Activated T-helper 1 cell treated with anti-CD3 and anti-CD28 coated beads, Interleukin-2, amount 50 U/mL, for 16 hours (primary cell): ENCODE measurements around the gene PTPRT.

Experiments used
- DNase-seq, 2 donors: peaks; one replicate each; pipeline ENCODE4 v3.0.0-alpha.2; 2020; ENCODE audit warnings: low read depth in 1 of 2, low spot score in 1 of 2

The PTPRT gene

GRCh38 chr20:43189554-43190331, at the start of gene PTPRT:
Gene PTPRT, minus strand, starts transcription at chr20:43189906. Its CDS starts 173 bp downstream, at chr20:43189733.
- DNase-seq: no peak

- no peak for DNase-seq
These were observed 49.1 kb upstream of the PTPRT start for GRCh38 chr20:43238833-43239232.

- DNase-seq: no peak
These were observed 48.6 kb upstream of the PTPRT start for GRCh38 chr20:43238266-43238665.

- DNase-seq: no peak
These were observed 48.0 kb upstream of the PTPRT start for GRCh38 chr20:43237651-43238168.

- no peak for DNase-seq
These were observed 46.3 kb upstream of the PTPRT start for GRCh38 chr20:43235998-43236397.

GRCh38 chr20:43231829-43232228, 42.1 kb upstream of the PTPRT start:
- DNase-seq: no peak

- DNase-seq: no peak
These were observed 40.0 kb upstream of the PTPRT start for GRCh38 chr20:43229696-43230095.

GRCh38 chr20:43220612-43221011, 30.9 kb upstream of the PTPRT start:
- no peak for DNase-seq

- DNase-seq: no peak
These were observed 21.2 kb upstream of the PTPRT start for GRCh38 chr20:43210901-43211300.

GRCh38 chr20:43209831-43210230, 20.1 kb upstream of the PTPRT start:
- no peak for DNase-seq

GRCh38 chr20:43205699-43206098, 16.0 kb upstream of the PTPRT start:
- DNase-seq: no peak

- DNase-seq: no peak
These were observed 12.4 kb upstream of the PTPRT start for GRCh38 chr20:43202100-43202499.

GRCh38 chr20:43198607-43199006, 8.9 kb upstream of the PTPRT start:
- no peak for DNase-seq

GRCh38 chr20:43196243-43196642, 6.5 kb upstream of the PTPRT start:
- DNase-seq: no peak

GRCh38 chr20:43194137-43194536, 4.4 kb upstream of the PTPRT start:
- no peak for DNase-seq

GRCh38 chr20:43193443-43193842, 3.7 kb upstream of the PTPRT start:
- DNase-seq: no peak

GRCh38 chr20:43191946-43192863, 2.5 kb upstream of the PTPRT start:
- DNase-seq: no peak

GRCh38 chr20:43191143-43191542, 1.4 kb upstream of the PTPRT start:
- no peak for DNase-seq

GRCh38 chr20:43190332-43190953, 737 bp upstream of the PTPRT start:
- DNase-seq: no peak

- DNase-seq: no peak
These were observed 699 bp downstream of the PTPRT start for GRCh38 chr20:43188861-43189553.

GRCh38 chr20:43188234-43188653, 1.5 kb downstream of the PTPRT start:
- DNase-seq: no peak
